ENCODE results near the gene TSPAN18. TPM values are rescaled to one million over a fixed set of nuclear protein-coding genes. Genes with fewer than 3 reads are reported as not detected.

Gene TSPAN18
- total RNA-seq, 1 experiment from 2014 or later: not detected

- H3K27ac ChIP-seq (ENCODE audit: low read length): no peak within 1 kb of the TSS
- no peaks in the 10 kb centered on the region for H3K36me3 ChIP-seq (ENCODE audit: low read depth, low read length)
- H3K9me3 ChIP-seq (ENCODE audit: low read length): no peaks in the 10 kb centered on the region
- intact Hi-C loops (cut with micrococcal nuclease): no loop called here
- TF ChIP-seq CTCF (conservative IDR thresholded peaks at IDR 0.05; ENCODE audit: low read depth, low read length) (peak; percentile 59), EZH2 (IDR thresholded peaks at IDR 0.05; ENCODE audit: low read length, unreplicated experiment) (no peak)
- H3K9ac ChIP-seq (ENCODE audit: low read length): peak within 1 kb of the TSS; percentile 40
- DNase-seq (peak; percentile 63), ATAC-seq (peak; percentile 81)
- H3K79me2 ChIP-seq (ENCODE audit: low read length): peaks cover 9% of the 10 kb centered on the region
- POLR2A ChIA-PET (ENCODE audit: unreplicated experiment): interaction anchor here (0.5 kb wide), 1 partner anchor 19 kb away, joined by 3 read pairs; no protein-coding TSS in a partner anchor
- no peaks in the 10 kb centered on the region for H3F3A ChIP-seq (ENCODE audit: low read length, unreplicated experiment)
- peak within 1 kb of the TSS; percentile 78 for H3K4me3 ChIP-seq (ENCODE audit: low read length)
- peak within 1 kb of the TSS; percentile 90 for H3K4me2 ChIP-seq (ENCODE audit: low read length)
- H4K20me1 ChIP-seq (ENCODE audit: low read length): no peaks in the 10 kb centered on the region
- CTCF ChIA-PET: no interaction called here
- BruUV-seq (replicated peaks): no TSS peak
- no peaks in the 10 kb centered on the region for H3K9me2 ChIP-seq (replicated peaks; ENCODE audit: low read length)
- peaks cover 12% of the 10 kb centered on the region for H3K4me1 ChIP-seq (ENCODE audit: insufficient read depth, low read length)
- H2AFZ ChIP-seq (ENCODE audit: low read length): peak within 1 kb of the TSS; percentile 90
- no peaks in the 10 kb centered on the region for H3K27me3 ChIP-seq (ENCODE audit: low read length)
Measured at GRCh38 chr11:44950625-44951476, 224.1 kb downstream of the TSPAN18 start, which contains the start of gene TP53I11. Gene TP53I11 (minus strand): TSS chr11:44950883. CDS start chr11:44938335, 12,548 bp downstream.

- H3K4me1 ChIP-seq (ENCODE audit: insufficient read depth, low read length): peaks cover 12% of the 10 kb centered on the region
- peaks cover 9% of the 10 kb centered on the region for H3K79me2 ChIP-seq (ENCODE audit: low read length)
- ATAC-seq (no peak), DNase-seq (no peak)
- ChIA-PET CTCF (interaction anchor here (0.8 kb wide), 1 partner anchor 28 kb away, joined by 3 read pairs; no protein-coding TSS in a partner anchor), POLR2A (ENCODE audit: unreplicated experiment) (no interaction called here)
- no peaks in the 10 kb centered on the region for H3K27me3 ChIP-seq (ENCODE audit: low read length)
- no peaks in the 10 kb centered on the region for H3K9me3 ChIP-seq (ENCODE audit: low read length)
- no peak for TF ChIP-seq EZH2phosphoT487 (IDR thresholded peaks at IDR 0.05; ENCODE audit: borderline replicate concordance, low read length)
- TF ChIP-seq EZH2 (IDR thresholded peaks at IDR 0.05; ENCODE audit: low read length, unreplicated experiment): no peak
- TF ChIP-seq CTCF (conservative IDR thresholded peaks at IDR 0.05; ENCODE audit: low read depth, low read length): no peak
- H4K20me1 ChIP-seq (ENCODE audit: low read length): no peaks in the 10 kb centered on the region
- intact Hi-C loops (cut with micrococcal nuclease): no loop called here
- BruUV-seq (replicated peaks): no TSS peak
- H3K36me3 ChIP-seq (ENCODE audit: low read depth, low read length): no peaks in the 10 kb centered on the region
- H3K9me2 ChIP-seq (replicated peaks; ENCODE audit: low read length): no peaks in the 10 kb centered on the region
- H3K4me3 ChIP-seq (ENCODE audit: low read length): no peak overlapping the region
- H2AFZ ChIP-seq (ENCODE audit: low read length): no peak overlapping the region
- no peaks in the 10 kb centered on the region for H3F3A ChIP-seq (ENCODE audit: low read length, unreplicated experiment)
- no peak overlapping the region for H3K4me2 ChIP-seq (ENCODE audit: low read length)
- no peak overlapping the region for H3K9ac ChIP-seq (ENCODE audit: low read length)
- H3K27ac ChIP-seq (ENCODE audit: low read length): no peak overlapping the region
Measured at GRCh38 chr11:44952082-44952481, 225.3 kb downstream of the TSPAN18 start.
